Keratinocyte (primary cell): ENCODE measurements around the gene BOLL. TPM values are rescaled to one million over a fixed set of nuclear protein-coding genes. Genes with fewer than 3 reads are reported as not detected.
A peak's percentile ranks its signal among the peaks of the same experiment; 100 is the strongest.

Experiments used
- DNase-seq: peaks from one replicate; pipeline ENCODE4 v3.0.0-alpha.2; 2011; ENCODE audit warnings: low read depth, missing footprints, low spot score
- FAIRE-seq: peaks from 2 replicates; lab custom pipeline; 2011; peaks lifted over from hg19 to GRCh38; lab: Jason Lieb, UNC
- H2AFZ ChIP-seq: 2 replicates; pipeline ENCODE4 v1.6.0; 2012; ENCODE audit warnings: low read length, control low read depth, inconsistent platforms; ENCODE audit not compliant: control insufficient read depth
- H3K27ac ChIP-seq: 2 replicates; pipeline ENCODE4 v1.5.1; 2011; ENCODE audit warnings: low read length; ENCODE audit not compliant: control insufficient read depth, insufficient read depth
- H3K27me3 ChIP-seq: 3 replicates; pipeline ENCODE4 v1.6.0; 2011; ENCODE audit warnings: low read length; ENCODE audit not compliant: control insufficient read depth, insufficient read depth; ENCODE audit errors: extremely low read depth
- H3K36me3 ChIP-seq, 2 experiments: 2 replicates in 1 of 2; 3 replicates in 1 of 2; pipeline ENCODE4 v1.5.1; 2011; ENCODE audit warnings: low read length in 2 of 2, mild to moderate bottlenecking in 1 of 2; ENCODE audit not compliant: control insufficient read depth in 2 of 2, insufficient read depth in 2 of 2; ENCODE audit errors: extremely low read depth in 1 of 2
- H3K4me1 ChIP-seq: 3 replicates; pipeline ENCODE4 v1.5.1; 2011; ENCODE audit warnings: low read length; ENCODE audit not compliant: control insufficient read depth, insufficient read depth; ENCODE audit errors: extremely low read depth
- H3K4me2 ChIP-seq: 3 replicates; pipeline ENCODE4 v1.6.0; 2011; ENCODE audit warnings: low read depth, low read length; ENCODE audit not compliant: control insufficient read depth, insufficient read depth; ENCODE audit errors: extremely low read depth
- H3K4me3 ChIP-seq, 3 experiments: fragments of 200-600 bp in 1 of 3; sonication (generic) in 1 of 3; 2 replicates in 2 of 3; 3 replicates in 1 of 3; pipeline ENCODE4 v1.5.1; 2011 to 2016; ENCODE audit warnings: low read length in 3 of 3, mild to moderate bottlenecking in 3 of 3, control low read depth in 2 of 3, inconsistent platforms in 1 of 3, low read depth in 1 of 3, mixed read lengths in 1 of 3, mixed run types in 1 of 3, moderate library complexity in 1 of 3; ENCODE audit not compliant: control insufficient read depth in 2 of 3, insufficient read depth in 2 of 3; ENCODE audit errors: extremely low read depth in 1 of 3
- H3K79me2 ChIP-seq: 2 replicates; pipeline ENCODE4 v1.6.0; 2012; ENCODE audit warnings: low read length; ENCODE audit not compliant: control insufficient read depth, insufficient read depth
- H3K9ac ChIP-seq: 3 replicates; pipeline ENCODE4 v1.6.0; 2011; ENCODE audit warnings: low read length; ENCODE audit not compliant: control insufficient read depth, insufficient read depth; ENCODE audit errors: extremely low read depth
- H3K9me1 ChIP-seq: 3 replicates; pipeline ENCODE4 v1.6.0; 2011; ENCODE audit warnings: low read length; ENCODE audit not compliant: control insufficient read depth, insufficient read depth; ENCODE audit errors: extremely low read depth
- H3K9me3 ChIP-seq: 2 replicates; pipeline ENCODE4 v1.5.1; 2012; ENCODE audit warnings: low read depth, low read length; ENCODE audit not compliant: control insufficient read depth
- H4K20me1 ChIP-seq: 3 replicates; pipeline ENCODE4 v1.6.0; 2011; ENCODE audit warnings: low read length; ENCODE audit not compliant: control insufficient read depth, insufficient read depth; ENCODE audit errors: extremely low read depth
- CTCF ChIP-seq, 3 experiments: IDR thresholded peaks in 1 of 3; conservative IDR thresholded peaks in 1 of 3; optimal IDR thresholded peaks in 1 of 3; 2 replicates in 2 of 3; 3 replicates in 1 of 3; pipeline versions ENCODE3 to v1.5.1; 2011; ENCODE audit warnings: low read length in 3 of 3, mild to moderate bottlenecking in 3 of 3, moderate library complexity in 2 of 3, control low read depth in 1 of 3, inconsistent platforms in 1 of 3; ENCODE audit not compliant: insufficient read depth in 2 of 3; ENCODE audit errors: extremely low read depth in 1 of 3
- EZH2 ChIP-seq: IDR thresholded peaks from one replicate; pipeline ENCODE4 v1.6.1; 2012; ENCODE audit warnings: inconsistent platforms, mild to moderate bottlenecking, low read length, moderate library complexity
- dilution Hi-C: fragments of 300-500 bp; cut with MboI; formaldehyde crosslinking; loops from one replicate; pipeline ENCODE4 v1.7.0; 2020; ENCODE audit warnings: low sequenced_read_pairs; ENCODE audit not compliant: extremely low pct_ligation_motif_present
- polyA plus RNA-seq, 5 experiments: library from polyadenylated mRNA; depleted of rRNA in 3 of 5; stranded (reverse) in 3 of 5; stranded (forward) in 1 of 5; unstranded in 1 of 5; fragments of >200 nt; gene quantifications; 1 replicate in 1 of 5; 2 replicates in 3 of 5; 3 replicates in 1 of 5; pipeline versions ENCODE4 v1.2.1 to v1.2.3, GENCODE V29; 2011 to 2012; ENCODE audit warnings: missing spikeins in 2 of 5, low read depth in 1 of 5, low replicate concordance in 1 of 5

BOLL gene
- polyA plus RNA-seq, 1 donor (not counting 4 experiments of a cell fraction or from before 2014, with no cell fraction given), result not detected

GRCh38 chr2:197707316-197708213 lies 77.6 kb downstream of the BOLL start:
- H3K9me1 ChIP-seq, result no peaks in the 10 kb centered on the region
- H3K4me3 ChIP-seq, result peak overlapping the region; percentile 83 to 91 (median 91)
- TF ChIP-seq CTCF (optimal IDR thresholded peaks at IDR 0.05 in 1 of 3, IDR thresholded peaks at IDR 0.05 in 1 of 3, conservative IDR thresholded peaks at IDR 0.05 in 1 of 3; ENCODE audit: extremely low read depth in 1 of 3, insufficient read depth in 2 of 3, low read length in 3 of 3), result peak in 2 of 3 experiments; percentile 52 to 69
- no peak for TF ChIP-seq EZH2
- H4K20me1 ChIP-seq, result peaks cover 7% of the 10 kb centered on the region
- dilution Hi-C loops, result no loop called here
- H3K79me2 ChIP-seq, result peaks cover 55% of the 10 kb centered on the region
- H3K9ac ChIP-seq, result peak overlapping the region; percentile 79
- H3K36me3 ChIP-seq, result peaks cover 4 to 11% of the 10 kb centered on the region in 2 experiments
- peaks cover 21% of the 10 kb centered on the region for H3K4me1 ChIP-seq
- H3K27me3 ChIP-seq, result no peaks in the 10 kb centered on the region
- H3K9me3 ChIP-seq, result no peaks in the 10 kb centered on the region
- FAIRE-seq (no peak), DNase-seq (no peak)
- H3K4me2 ChIP-seq, result peak overlapping the region; percentile 92
- no peak overlapping the region for H2AFZ ChIP-seq
- H3K27ac ChIP-seq, result peak overlapping the region; percentile 32

GRCh38 chr2:197706839-197707207 lies 78.3 kb downstream of the BOLL start:
- no peak overlapping the region for H3K27ac ChIP-seq
- H3K79me2 ChIP-seq, result peaks cover 55% of the 10 kb centered on the region
- H4K20me1 ChIP-seq, result peaks cover 7% of the 10 kb centered on the region
- peak overlapping the region; percentile 83 to 91 (median 91) for H3K4me3 ChIP-seq
- dilution Hi-C loops, result no loop called here
- no peaks in the 10 kb centered on the region for H3K9me1 ChIP-seq
- no peak for FAIRE-seq
- peak overlapping the region; percentile 79 for H3K9ac ChIP-seq
- no peak overlapping the region for H2AFZ ChIP-seq
- H3K4me2 ChIP-seq, result peak overlapping the region; percentile 92
- TF ChIP-seq EZH2 (no peak), CTCF (optimal IDR thresholded peaks at IDR 0.05 in 1 of 3, IDR thresholded peaks at IDR 0.05 in 1 of 3, conservative IDR thresholded peaks at IDR 0.05 in 1 of 3; ENCODE audit: extremely low read depth in 1 of 3, insufficient read depth in 2 of 3, low read length in 3 of 3) (no peak)
- peaks cover 4 to 11% of the 10 kb centered on the region in 2 experiments for H3K36me3 ChIP-seq
- peaks cover 21% of the 10 kb centered on the region for H3K4me1 ChIP-seq
- no peak for DNase-seq
- H3K9me3 ChIP-seq, result no peaks in the 10 kb centered on the region
- no peaks in the 10 kb centered on the region for H3K27me3 ChIP-seq
